ENCODE measurements around the gene SMARCD3. TPM values are rescaled to one million over a fixed set of nuclear protein-coding genes. Genes with fewer than 3 reads are reported as not detected.

The SMARCD3 gene
- total and polyA plus RNA-seq, 2 of the 13 experiments (the other 11 are each of a cell fraction or from before 2014, with no cell fraction given) = 0.20 to 0.62 TPM

GRCh38 chr7:151261529-151261928 lies 13.0 kb upstream of the SMARCD3 start:
- Histone ChIP-seq H2AFZ (ENCODE audit: low read length) (no peak overlapping the region), H3K4me1 (ENCODE audit: insufficient read depth, low read length) (no peaks in the 10 kb centered on the region), H3K4me3 (replicated peaks in 1 of 3; ENCODE audit: insufficient read depth in 1 of 3, low read depth in 2 of 3, low read length in 3 of 3) (no peak overlapping the region), H3K9ac (ENCODE audit: insufficient read depth, low read depth, low read length) (no peak overlapping the region), H3K9me3 (ENCODE audit: low read length) (no peaks in the 10 kb centered on the region), H3K36me3 (replicated peaks in 1 of 2; ENCODE audit: control insufficient read depth in 1 of 2, insufficient read depth in 2 of 2, low read length in 2 of 2) (no peaks in the 10 kb centered on the region), H4K20me1 (ENCODE audit: insufficient read depth, low read length) (no peaks in the 10 kb centered on the region), H3K27me3 (ENCODE audit: control insufficient read depth in 1 of 2, insufficient read depth in 2 of 2, low read length in 2 of 2) (peaks cover 6 to 58% of the 10 kb centered on the region in 2 experiments), H3K4me2 (ENCODE audit: low read depth, low read length) (no peak overlapping the region), H3K79me2 (ENCODE audit: insufficient read depth, low read length) (no peaks in the 10 kb centered on the region), H3K27ac (ENCODE audit: extremely low read length, insufficient read depth, low read length) (no peak overlapping the region)
- BruUV-seq (replicated peaks) = no TSS peak
- TF ChIP-seq NR2F1 (CRISPR knock-in tag; IDR thresholded peaks at IDR 0.05) = no peak
- no peak for TF ChIP-seq SNAI1 (CRISPR knock-in tag; IDR thresholded peaks at IDR 0.05; ENCODE audit: borderline replicate concordance)
- TF ChIP-seq HHEX (CRISPR knock-in tag; IDR thresholded peaks at IDR 0.05) = no peak
- TF ChIP-seq THYN1 (CRISPR knock-in tag; IDR thresholded peaks at IDR 0.05; ENCODE audit: borderline replicate concordance, low read depth) = no peak
- no peak for TF ChIP-seq BORCS8-MEF2B (CRISPR knock-in tag; IDR thresholded peaks at IDR 0.05)
- TF ChIP-seq SP140L (CRISPR knock-in tag; IDR thresholded peaks at IDR 0.05; ENCODE audit: borderline replicate concordance) = no peak
- TF ChIP-seq EZH2 (conservative IDR thresholded peaks at IDR 0.05; ENCODE audit: low read depth, low read length) = no peak
- no peak for TF ChIP-seq NFKB2 (CRISPR knock-in tag; IDR thresholded peaks at IDR 0.05; ENCODE audit: borderline replicate concordance)
- no peak for TF ChIP-seq DZIP1 (CRISPR knock-in tag; IDR thresholded peaks at IDR 0.05)
- no peak for TF ChIP-seq ZNF644 (CRISPR knock-in tag; IDR thresholded peaks at IDR 0.05; ENCODE audit: low read depth)
- TF ChIP-seq HDAC6 (IDR thresholded peaks at IDR 0.05; ENCODE audit: low read depth, low read length) = no peak
- no peak for TF ChIP-seq HIVEP1 (CRISPR knock-in tag; IDR thresholded peaks at IDR 0.05)
- no peak for TF ChIP-seq PLSCR1 (CRISPR knock-in tag; IDR thresholded peaks at IDR 0.05; ENCODE audit: borderline replicate concordance)
- TF ChIP-seq ZNF512 (CRISPR knock-in tag; IDR thresholded peaks at IDR 0.05) = no peak
- TF ChIP-seq CENPT (CRISPR knock-in tag; IDR thresholded peaks at IDR 0.05; ENCODE audit: low read depth) = no peak
- no peak for TF ChIP-seq SOX6 (IDR thresholded peaks at IDR 0.05)
- TF ChIP-seq SOX6 (CRISPR knock-in tag; IDR thresholded peaks at IDR 0.05) = no peak
- no peak for TF ChIP-seq RAD21 (CRISPR knock-in tag; IDR thresholded peaks at IDR 0.05)
- TF ChIP-seq ASH2L (IDR thresholded peaks at IDR 0.05; ENCODE audit: insufficient read length, low read depth, low read length) = no peak
- TF ChIP-seq CBX2 (IDR thresholded peaks at IDR 0.05; ENCODE audit: low read depth, low read length) = no peak
- TF ChIP-seq CBX2 (CRISPR knock-in tag; IDR thresholded peaks at IDR 0.05; ENCODE audit: low read depth) = no peak
- intact Hi-C loops (cut with micrococcal nuclease; ENCODE audit: unreplicated experiment) (no loop called here), in situ Hi-C loops (cut with HindIII; ENCODE audit: extremely low pct_ligation_motif_present, low pct_unique_long_range_greater_than_20kb) (no loop called here)
- ChIA-PET POLR2A (no interaction called here), CTCF (ENCODE audit: low intra/inter-chr PET ratio, low total read pairs) (no interaction called here)
- FAIRE-seq (no peak), ATAC-seq (no peak), DNase-seq (ENCODE audit: low spot score) (no peak)
- WGBS (ENCODE audit: low lambda C conversion rate) = 0% methylated on average over 4 of the region's 10 CpGs

Measured in HepG2 (cell line).